SH-SY5Y (cell line): ENCODE measurements around the gene SLX9.

Source experiments
- GATA2 ChIP-seq: IDR thresholded peaks from 2 replicates; pipeline ENCODE4 v1.6.1; 2011; ENCODE audit warnings: mild to moderate bottlenecking, low read depth, low read length
- GATA3 ChIP-seq: IDR thresholded peaks from 2 replicates; pipeline ENCODE4 v1.6.1; 2011; ENCODE audit warnings: low read depth, mild to moderate bottlenecking, low read length, moderate library complexity

DNA sequence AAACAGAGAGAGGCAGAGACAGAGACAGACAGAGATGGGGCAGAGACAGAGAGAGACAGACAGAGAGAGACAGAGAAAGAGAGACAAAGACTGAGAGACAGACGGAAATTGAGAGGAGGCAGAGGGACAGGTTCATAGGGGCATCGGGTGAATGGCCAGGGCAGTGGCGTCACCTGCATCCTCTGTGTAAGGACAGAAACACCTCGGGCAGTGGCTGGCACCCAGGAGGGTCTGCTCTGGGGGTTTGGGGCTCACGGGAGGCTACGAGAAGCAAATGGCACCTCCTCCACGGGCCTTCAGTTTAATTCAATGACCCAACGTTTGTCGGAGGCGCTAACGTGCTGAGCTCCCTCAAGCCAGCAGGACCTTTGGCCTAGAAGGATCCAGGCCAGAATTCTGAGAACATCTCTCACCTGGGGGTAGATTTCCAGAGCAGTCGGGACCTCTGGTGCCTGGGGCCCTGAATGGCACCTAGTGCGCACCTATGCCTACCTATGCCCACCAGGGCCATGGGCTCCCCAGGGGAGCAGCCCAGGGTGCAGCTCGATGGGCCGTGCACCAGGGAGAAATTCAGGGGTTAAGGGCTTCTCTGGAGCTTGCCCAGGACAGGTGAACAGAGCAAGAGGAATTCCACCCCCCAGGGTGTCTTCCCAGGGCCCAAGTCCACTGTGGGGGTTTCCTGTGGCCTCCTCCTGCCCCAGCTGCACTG is 45.7 kb upstream of the SLX9 start:
- no peak for TF ChIP-seq GATA2
- TF ChIP-seq GATA3, result no peak
